HepG2 (cell line): Measurements from ENCODE around the gene SLCO1C1. TPM values are rescaled to one million over a fixed set of nuclear protein-coding genes. Genes with fewer than 3 reads are reported as not detected.

ENCODE experiments used
- ATAC-seq: fragments of 200-7000 bp; cut with Tn5 transposase; 3 replicates; pipeline ENCODE4 v1.9.1; 2020; ENCODE audit warnings: mild to moderate bottlenecking, moderate library complexity
- BruUV-seq: library from RNA; stranded (reverse); fragments of 400-500 nt; replicated peaks from 2 replicates; lab custom pipeline; 2021; lab: Mats Ljungman, UMichigan
- CTCF ChIA-PET: fragments of 300-600 bp; formaldehyde crosslinking; extraction: SDS; loops from one replicate; lab custom pipeline; 2021; ENCODE audit warnings: low total read pairs, inconsistent platforms, low intra/inter-chr PET ratio; lab: Yijun Ruan, JAX
- POLR2A ChIA-PET: fragments of 350-600 bp; sonication (Branson Sonifier 250); formaldehyde crosslinking; loops from one replicate; lab custom pipeline; 2020; ENCODE audit warnings: antibody characterized with exemption, inconsistent platforms; lab: Yijun Ruan, JAX
- DNase-seq: peaks from one replicate; pipeline ENCODE4 v3.0.0-alpha.2; 2015; ENCODE audit warnings: low spot score
- FAIRE-seq: peaks from 3 replicates; lab custom pipeline; 2011; peaks lifted over from hg19 to GRCh38; lab: Jason Lieb, UNC
- H2AFZ ChIP-seq: one replicate; pipeline ENCODE4 v1.6.1; 2011; ENCODE audit warnings: low read length, inconsistent platforms
- H3K27ac ChIP-seq: fragments of 300-600 bp; 3 replicates; pipeline ENCODE4 v1.8.0; 2011; ENCODE audit warnings: mixed run types, mild to moderate bottlenecking, mixed read lengths, low read length, inconsistent platforms; ENCODE audit not compliant: insufficient read depth; ENCODE audit errors: extremely low read length
- H3K27me3 ChIP-seq, 2 experiments: fragments of 200-600 bp in 1 of 2; 2 replicates in 1 of 2; 3 replicates in 1 of 2; pipeline versions ENCODE4 v1.6.0 to v1.8.0; 2011; ENCODE audit warnings: low read length in 2 of 2, mild to moderate bottlenecking in 2 of 2, moderate library complexity in 2 of 2, inconsistent platforms in 1 of 2; ENCODE audit not compliant: insufficient read depth in 2 of 2, control insufficient read depth in 1 of 2
- H3K36me3 ChIP-seq, 2 experiments: fragments of 200-600 bp in 1 of 2; replicated peaks in 1 of 2; 2 replicates in 1 of 2; 3 replicates in 1 of 2; pipeline versions ENCODE4 v1.5.1 to v1.8.0; 2011; ENCODE audit warnings: low read length in 2 of 2, inconsistent platforms in 1 of 2; ENCODE audit not compliant: insufficient read depth in 2 of 2, control insufficient read depth in 1 of 2
- H3K4me1 ChIP-seq: 2 replicates; pipeline ENCODE4 v1.5.1; 2012; ENCODE audit warnings: low read length, inconsistent platforms; ENCODE audit not compliant: insufficient read depth
- H3K4me2 ChIP-seq: 2 replicates; pipeline ENCODE4 v1.6.0; 2011; ENCODE audit warnings: low read depth, low read length, inconsistent platforms
- H3K4me3 ChIP-seq, 3 experiments: fragments of 200-600 bp in 1 of 3; sonication (generic), shearing (Covaris generic) in 1 of 3; replicated peaks in 1 of 3; 2 replicates each; pipeline ENCODE4 v1.5.1; 2011 to 2016; ENCODE audit warnings: low read length in 3 of 3, inconsistent platforms in 2 of 3, low read depth in 2 of 3, mild to moderate bottlenecking in 2 of 3, control low read depth in 1 of 3, mixed read lengths in 1 of 3; ENCODE audit not compliant: insufficient read depth in 1 of 3
- H3K79me2 ChIP-seq: one replicate; pipeline ENCODE4 v1.6.1; 2011; ENCODE audit warnings: low read length, inconsistent platforms; ENCODE audit not compliant: insufficient read depth
- H3K9ac ChIP-seq: 2 replicates; pipeline ENCODE4 v1.6.0; 2011; ENCODE audit warnings: mild to moderate bottlenecking, low read depth, low read length, inconsistent platforms; ENCODE audit not compliant: insufficient read depth
- H3K9me3 ChIP-seq: 2 replicates; pipeline ENCODE4 v1.5.1; 2012; ENCODE audit warnings: mild to moderate bottlenecking, low read length
- H4K20me1 ChIP-seq: 2 replicates; pipeline ENCODE4 v1.6.0; 2011; ENCODE audit warnings: inconsistent platforms, mild to moderate bottlenecking, low read length, moderate library complexity; ENCODE audit not compliant: insufficient read depth
- EHMT2 ChIP-seq: fragments of 200-600 bp; sonication (generic); IDR thresholded peaks from 2 replicates; pipeline ENCODE4 v1.7.0; 2017; ENCODE audit warnings: antibody characterized with exemption, low read depth, low read length, borderline replicate concordance
- FOXC1 ChIP-seq: sonication (generic); formaldehyde crosslinking; IDR thresholded peaks from 2 replicates; pipeline ENCODE4 v1.8.0; 2022; ENCODE audit warnings: mild to moderate bottlenecking, missing genetic modification reagents, borderline replicate concordance
- FOXJ3 ChIP-seq: sonication (generic); formaldehyde crosslinking; IDR thresholded peaks from 2 replicates; pipeline ENCODE4 v1.4.0; 2020; ENCODE audit warnings: missing genetic modification reagents, mild to moderate bottlenecking, borderline replicate concordance
- GATA4 ChIP-seq: sonication (generic); IDR thresholded peaks from 2 replicates; pipeline ENCODE4 v1.6.1; 2016; ENCODE audit warnings: antibody characterized with exemption, low read depth, borderline replicate concordance
- NKX3-1 ChIP-seq: sonication (generic); formaldehyde crosslinking; IDR thresholded peaks from 2 replicates; pipeline ENCODE4 v1.5.0; 2020; ENCODE audit warnings: missing genetic modification reagents
- PHF5A ChIP-seq: IDR thresholded peaks from one replicate; pipeline ENCODE4 v1.6.1; 2018; ENCODE audit warnings: low read depth, missing genetic modification reagents; ENCODE audit not compliant: unreplicated experiment
- TBP ChIP-seq: sonication (generic); formaldehyde crosslinking; IDR thresholded peaks from 2 replicates; pipeline ENCODE4 v1.5.0; 2020; ENCODE audit warnings: missing genetic modification reagents
- TBX2 ChIP-seq: sonication (generic); formaldehyde crosslinking; IDR thresholded peaks from 2 replicates; pipeline ENCODE4 v1.5.0; 2020; ENCODE audit warnings: missing genetic modification reagents, mild to moderate bottlenecking, borderline replicate concordance
- ZNF280B ChIP-seq: sonication (generic); formaldehyde crosslinking; IDR thresholded peaks from 2 replicates; pipeline ENCODE4 v1.5.0; 2020; ENCODE audit warnings: missing genetic modification reagents, mild to moderate bottlenecking, borderline replicate concordance
- ZNF431 ChIP-seq: sonication (generic); formaldehyde crosslinking; IDR thresholded peaks from 2 replicates; pipeline ENCODE4 v1.9.0; 2022; ENCODE audit warnings: missing genetic modification reagents, low read depth, mild to moderate bottlenecking, borderline replicate concordance
- ZNF510 ChIP-seq: sonication (generic); formaldehyde crosslinking; IDR thresholded peaks from 2 replicates; pipeline ENCODE4 v1.4.0; 2020; ENCODE audit warnings: low read depth, mild to moderate bottlenecking, missing genetic modification reagents
- ZNF770 ChIP-seq: sonication (generic); formaldehyde crosslinking; IDR thresholded peaks from 2 replicates; pipeline ENCODE4 v1.5.0; 2020; ENCODE audit warnings: mild to moderate bottlenecking, missing genetic modification reagents
- ZSCAN20 ChIP-seq: sonication (generic); formaldehyde crosslinking; IDR thresholded peaks from 2 replicates; pipeline ENCODE4 v1.4.0; 2020; ENCODE audit warnings: missing genetic modification reagents, mild to moderate bottlenecking, borderline replicate concordance
- ZSCAN21 ChIP-seq: sonication (generic); formaldehyde crosslinking; IDR thresholded peaks from 2 replicates; pipeline ENCODE4 v1.8.0; 2022; ENCODE audit warnings: mild to moderate bottlenecking, missing genetic modification reagents, moderate library complexity, borderline replicate concordance
- WGBS: methylation state at CpG from one replicate; pipeline ENCODE4 v1.1.6; 2017; ENCODE audit warnings: low lambda C conversion rate; 5-methylcytosine and 5-hydroxymethylcytosine counted together
- in situ Hi-C: cut with HindIII; loops from 2 replicates; pipeline ENCODE4 v1.10.0; 2017; ENCODE audit warnings: low pct_unique_long_range_greater_than_20kb; ENCODE audit not compliant: extremely low pct_ligation_motif_present
- intact Hi-C: fragments of 100-400 bp; cut with micrococcal nuclease; formaldehyde crosslinking; loops from one replicate; pipeline ENCODE4 v1.10.0; 2022; ENCODE audit not compliant: unreplicated experiment
- polyA plus RNA-seq, 8 experiments: library from polyadenylated mRNA; depleted of rRNA in 3 of 8; stranded (reverse) in 7 of 8; unstranded in 1 of 8; fragments of >200 nt; fragmentation: Illumina TruSeq in 4 of 8; extraction: Trizol in 4 of 8; gene quantifications; 2 replicates each; pipeline versions ENCODE4 v1.2.1 to v1.2.3, GENCODE V29; 2011 to 2016; ENCODE audit warnings: low read depth in 4 of 8, missing spikeins in 1 of 8, mixed read lengths in 1 of 8; ENCODE audit not compliant: insufficient read depth in 1 of 8
- total RNA-seq, 5 experiments: library from RNA; depleted of rRNA; stranded (reverse); fragments of >200 nt; fragmentation: Illumina TruSeq; extraction: Trizol; gene quantifications; 2 replicates each; pipeline ENCODE4 v1.2.3, GENCODE V29; 2016; ENCODE audit warnings: low read depth in 1 of 5
- TF ChIP-seq, protein P1 (sequence below): sonication (generic); formaldehyde crosslinking; IDR thresholded peaks from 2 replicates; pipeline ENCODE4 v1.4.0; 2020; ENCODE audit warnings: missing genetic modification reagents; ENCODE audit errors: not compliant biosample characterization
- TF ChIP-seq, protein P2 (sequence below): sonication (generic); formaldehyde crosslinking; IDR thresholded peaks from 2 replicates; pipeline ENCODE4 v1.4.0; 2020; ENCODE audit warnings: missing genetic modification reagents

SLCO1C1 gene
- total and polyA plus RNA-seq, 2 of the 13 experiments (the other 11 are each of a cell fraction or from before 2014, with no cell fraction given) = not detected

DNA sequence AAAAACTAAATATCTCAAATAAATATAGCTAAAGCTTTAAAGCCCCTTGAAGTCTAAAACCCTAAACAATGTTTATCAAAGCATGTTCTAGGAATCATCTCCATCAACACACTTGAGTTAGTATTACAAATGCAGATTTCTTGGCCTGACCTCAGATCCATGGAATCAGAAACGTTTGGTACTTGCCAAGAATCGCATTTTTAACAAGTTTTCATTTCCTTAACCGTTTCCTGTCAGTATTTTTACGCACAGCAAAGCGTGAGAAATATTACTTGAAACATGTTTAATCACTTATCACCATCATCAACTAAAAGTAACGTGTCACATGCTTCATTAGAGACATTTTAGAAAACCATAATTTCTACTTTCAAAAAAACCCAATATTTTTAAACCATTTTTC lies 9.7 kb downstream of the SLCO1C1 start (continued):
- TF ChIP-seq ZNF770 (CRISPR knock-in tag) = no peak

GRCh38 chr12:20711846-20712245 lies 16.7 kb downstream of the SLCO1C1 start:
- Histone ChIP-seq H3K4me2 (no peak overlapping the region), H3K36me3 (no peaks in the 10 kb centered on the region), H4K20me1 (no peaks in the 10 kb centered on the region), H3K27me3 (0 out of 5 replicates have a peak, but pooled peaks cover 0 to 2% of the 10 kb centered on the region in 2 experiments), H3K79me2 (no peaks in the 10 kb centered on the region), H3K9me3 (no peaks in the 10 kb centered on the region), H3K9ac (no peak overlapping the region), H3K27ac (no peak overlapping the region), H2AFZ (no peak overlapping the region), H3K4me1 (no peaks in the 10 kb centered on the region), H3K4me3 (no peak overlapping the region)
- DNase-seq (no peak), FAIRE-seq (no peak), ATAC-seq (no peak)
- TF ChIP-seq ZNF510 (CRISPR knock-in tag) (no peak), EHMT2 (no peak), ZNF431 (CRISPR knock-in tag) (no peak), GATA4 (no peak), FOXC1 (no peak), ZSCAN21 (CRISPR knock-in tag) (no peak), TBP (CRISPR knock-in tag) (no peak), TBX2 (CRISPR knock-in tag) (no peak), PHF5A (CRISPR knock-in tag) (no peak), ZNF280B (no peak), ZSCAN20 (CRISPR knock-in tag) (no peak), NKX3-1 (CRISPR knock-in tag) (no peak), FOXJ3 (CRISPR knock-in tag) (no peak)
- TF ChIP-seq, protein P1, sequence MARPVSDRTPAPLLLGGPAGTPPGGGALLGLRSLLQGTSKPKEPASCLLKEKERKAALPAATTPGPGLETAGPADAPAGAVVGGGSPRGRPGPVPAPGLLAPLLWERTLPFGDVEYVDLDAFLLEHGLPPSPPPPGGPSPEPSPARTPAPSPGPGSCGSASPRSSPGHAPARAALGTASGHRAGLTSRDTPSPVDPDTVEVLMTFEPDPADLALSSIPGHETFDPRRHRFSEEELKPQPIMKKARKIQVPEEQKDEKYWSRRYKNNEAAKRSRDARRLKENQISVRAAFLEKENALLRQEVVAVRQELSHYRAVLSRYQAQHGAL (CRISPR knock-in tag) = no peak
- TF ChIP-seq, protein P2, sequence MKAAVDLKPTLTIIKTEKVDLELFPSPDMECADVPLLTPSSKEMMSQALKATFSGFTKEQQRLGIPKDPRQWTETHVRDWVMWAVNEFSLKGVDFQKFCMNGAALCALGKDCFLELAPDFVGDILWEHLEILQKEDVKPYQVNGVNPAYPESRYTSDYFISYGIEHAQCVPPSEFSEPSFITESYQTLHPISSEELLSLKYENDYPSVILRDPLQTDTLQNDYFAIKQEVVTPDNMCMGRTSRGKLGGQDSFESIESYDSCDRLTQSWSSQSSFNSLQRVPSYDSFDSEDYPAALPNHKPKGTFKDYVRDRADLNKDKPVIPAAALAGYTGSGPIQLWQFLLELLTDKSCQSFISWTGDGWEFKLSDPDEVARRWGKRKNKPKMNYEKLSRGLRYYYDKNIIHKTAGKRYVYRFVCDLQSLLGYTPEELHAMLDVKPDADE = no peak
- ChIA-PET POLR2A (no interaction called here), CTCF (no interaction called here)
- intact Hi-C loops = no loop called here
- in situ Hi-C loops = no loop called here
- 0% methylated on average over 3 of the region's 3 CpGs for WGBS
- BruUV-seq = no TSS peak
